Body of pancreas (tissue), 4 donors: ENCODE results near the gene ARNT2.

Experiments used
- CTCF ChIP-seq, 7 experiments: fragments of 450-650 bp in 4 of 7; fragments of 200-600 bp in 3 of 7; sonication (generic) in 3 of 7; IDR thresholded peaks; one replicate each; pipeline ENCODE4 v1.5.1; 2016 to 2019; ENCODE audit warnings: antibody characterized with exemption in 7 of 7
- POLR2A ChIP-seq, 3 donors: fragments of 450-650 bp; IDR thresholded peaks; one replicate each; pipeline ENCODE4 v1.6.1; 2016; ENCODE audit warnings: antibody characterized with exemption in 3 of 3, mild to moderate bottlenecking in 2 of 3

- no peak for TF ChIP-seq CTCF (IDR thresholded peaks at IDR 0.05)
- no peak for TF ChIP-seq POLR2A (IDR thresholded peaks at IDR 0.05)
These were observed 103.6 kb downstream of the ARNT2 start for GRCh38 chr15:80507638-80508316.
